Dendritic cell treated with granulocyte-macrophage colony-stimulating factor and Interleukin-4, amounts not matched to agents 40 ng/mL and 50 ng/mL, for 4 days (primary cell): ENCODE results near the gene ALDH2.
A peak's percentile ranks its signal among the peaks of the same experiment; 100 is the strongest.
"Not testable (repeated sequence)": the region's sequence is repeated elsewhere in the genome, so short reads cannot be mapped to it uniquely, and the experiment has no call there.

Source experiments
- H3K27ac Mint-ChIP-seq: one replicate; pipeline ENCODE4 v1.8.0; 2022; ENCODE audit warnings: mild to moderate bottlenecking, mixed read lengths
- H3K27me3 Mint-ChIP-seq: one replicate; pipeline ENCODE4 v1.8.0; 2022; ENCODE audit warnings: mild to moderate bottlenecking, mixed read lengths
- H3K36me3 Mint-ChIP-seq: one replicate; pipeline ENCODE4 v1.8.0; 2022; ENCODE audit warnings: low read depth, mixed read lengths
- H3K4me1 Mint-ChIP-seq: one replicate; pipeline ENCODE4 v1.8.0; 2022; ENCODE audit warnings: low read depth, mixed read lengths
- H3K4me3 Mint-ChIP-seq: one replicate; pipeline ENCODE4 v1.8.0; 2022; ENCODE audit warnings: mild to moderate bottlenecking, moderate library complexity, mixed read lengths
- H3K9me3 Mint-ChIP-seq: one replicate; pipeline ENCODE4 v1.8.0; 2022; ENCODE audit warnings: mixed read lengths
- intact Hi-C: fragments of 100-400 bp; cut with micrococcal nuclease; formaldehyde crosslinking; loops from one replicate; pipeline ENCODE4 v1.15.0; 2022

ALDH2 gene

GRCh38 chr12:111766608-111767361 is at the start of gene ALDH2:
Gene ALDH2 (plus strand): TSS chr12:111766933. CDS start chr12:111766983, 50 bp downstream.
- peak within 1 kb of the TSS; percentile 81 for H3K27ac Mint-ChIP-seq
- peaks cover 72% of the 10 kb centered on the region for H3K4me1 Mint-ChIP-seq
- H3K36me3 Mint-ChIP-seq, result peaks cover 9% of the 10 kb centered on the region
- intact Hi-C loops, result no loop called here
- no peaks in the 10 kb centered on the region for H3K27me3 Mint-ChIP-seq
- H3K4me3 Mint-ChIP-seq, result peak within 1 kb of the TSS; percentile 90
- H3K9me3 Mint-ChIP-seq, result no peaks in the 10 kb centered on the region

DNA sequence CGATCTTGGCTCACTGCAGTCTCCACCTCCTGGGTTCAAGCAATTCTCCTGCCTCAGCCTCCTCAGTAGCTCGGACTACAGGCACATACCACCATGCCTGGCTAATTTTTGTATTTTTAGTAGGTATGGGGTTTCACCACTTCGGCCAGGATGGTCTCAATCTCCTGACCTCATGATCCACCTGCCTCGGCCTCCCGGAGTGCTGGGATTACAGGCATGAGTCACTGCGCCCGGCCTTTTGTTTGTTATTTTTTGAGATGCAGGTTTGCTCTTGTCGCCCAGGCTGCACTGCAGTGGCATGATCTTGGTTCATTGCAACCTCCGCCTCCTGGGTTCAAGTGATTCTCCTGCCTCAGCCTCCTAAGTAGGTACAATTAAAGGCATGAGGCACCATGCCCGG is 47.4 kb upstream of the ALDH2 start:
- intact Hi-C loops, H3K27ac Mint-ChIP-seq, H3K4me1 Mint-ChIP-seq, H3K27me3 Mint-ChIP-seq, H3K4me3 Mint-ChIP-seq, H3K9me3 Mint-ChIP-seq: not testable (repeated sequence)
- peaks cover 85% of the 10 kb centered on the region for H3K36me3 Mint-ChIP-seq

DNA sequence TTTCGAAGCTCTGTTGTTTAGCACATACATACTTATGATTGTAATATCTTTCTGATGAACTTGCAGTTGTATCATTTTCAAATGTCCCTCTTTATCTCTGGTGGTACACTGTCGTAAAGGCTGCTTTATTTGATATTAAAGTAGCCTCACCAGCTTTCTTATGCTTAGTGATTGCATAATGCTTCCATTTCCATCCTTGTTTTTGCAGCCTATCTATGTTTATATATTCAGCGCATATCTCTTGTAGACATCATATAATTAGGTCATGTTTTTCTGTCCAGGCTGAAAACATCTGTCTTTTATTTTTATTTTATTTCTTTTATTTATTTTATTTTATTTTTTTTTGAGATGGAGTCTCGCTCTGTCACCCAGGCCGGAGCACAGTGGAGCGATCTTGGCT is 46.3 kb upstream of the ALDH2 start:
- H3K27me3 Mint-ChIP-seq, result no peaks in the 10 kb centered on the region
- H3K27ac Mint-ChIP-seq, result no peak overlapping the region
- H3K4me3 Mint-ChIP-seq, result no peak overlapping the region
- H3K36me3 Mint-ChIP-seq, result peaks cover 85% of the 10 kb centered on the region
- no peaks in the 10 kb centered on the region for H3K4me1 Mint-ChIP-seq
- intact Hi-C loops, result no loop called here
- no peaks in the 10 kb centered on the region for H3K9me3 Mint-ChIP-seq

- intact Hi-C loops, H3K9me3 Mint-ChIP-seq, H3K27me3 Mint-ChIP-seq, H3K4me3 Mint-ChIP-seq, H3K27ac Mint-ChIP-seq, H3K4me1 Mint-ChIP-seq: not testable (repeated sequence)
- H3K36me3 Mint-ChIP-seq, result peaks cover 80% of the 10 kb centered on the region
Measured at GRCh38 chr12:111723646-111724360, 42.9 kb upstream of the ALDH2 start.

GRCh38 chr12:111728795-111729194 is 37.9 kb upstream of the ALDH2 start:
- H3K36me3 Mint-ChIP-seq, result peaks cover 88% of the 10 kb centered on the region
- no peaks in the 10 kb centered on the region for H3K9me3 Mint-ChIP-seq
- intact Hi-C loops, result no loop called here
- H3K27me3 Mint-ChIP-seq, result no peaks in the 10 kb centered on the region
- no peaks in the 10 kb centered on the region for H3K4me1 Mint-ChIP-seq
- no peak overlapping the region for H3K27ac Mint-ChIP-seq
- no peak overlapping the region for H3K4me3 Mint-ChIP-seq

- no peak overlapping the region for H3K27ac Mint-ChIP-seq
- H3K4me1 Mint-ChIP-seq, result no peaks in the 10 kb centered on the region
- no peaks in the 10 kb centered on the region for H3K27me3 Mint-ChIP-seq
- no peak overlapping the region for H3K4me3 Mint-ChIP-seq
- H3K9me3 Mint-ChIP-seq, result no peaks in the 10 kb centered on the region
- intact Hi-C loops, result no loop called here
- peaks cover 88% of the 10 kb centered on the region for H3K36me3 Mint-ChIP-seq
Measured at GRCh38 chr12:111730420-111730819, 36.3 kb upstream of the ALDH2 start.

DNA sequence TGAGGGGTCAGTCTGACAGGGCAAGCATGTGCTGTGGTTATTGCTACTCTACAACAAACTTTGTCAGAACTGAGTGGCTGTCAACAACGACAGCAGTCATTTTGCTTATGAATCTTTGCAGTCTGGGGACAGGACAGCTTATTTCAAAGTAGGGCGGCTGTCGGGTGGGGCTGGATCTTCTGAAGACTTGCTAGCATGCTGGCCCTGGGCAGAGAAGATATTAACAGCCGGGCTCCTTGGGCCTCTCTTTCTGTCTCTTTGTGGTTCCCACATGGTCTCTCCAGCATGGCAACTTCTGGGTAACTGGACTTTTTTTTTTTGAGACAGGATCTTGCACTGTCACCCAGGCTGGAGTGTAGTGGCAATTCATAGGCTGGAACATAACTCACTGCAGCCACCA is 33.9 kb upstream of the ALDH2 start:
- H3K9me3 Mint-ChIP-seq, result no peaks in the 10 kb centered on the region
- no peak overlapping the region for H3K27ac Mint-ChIP-seq

DNA sequence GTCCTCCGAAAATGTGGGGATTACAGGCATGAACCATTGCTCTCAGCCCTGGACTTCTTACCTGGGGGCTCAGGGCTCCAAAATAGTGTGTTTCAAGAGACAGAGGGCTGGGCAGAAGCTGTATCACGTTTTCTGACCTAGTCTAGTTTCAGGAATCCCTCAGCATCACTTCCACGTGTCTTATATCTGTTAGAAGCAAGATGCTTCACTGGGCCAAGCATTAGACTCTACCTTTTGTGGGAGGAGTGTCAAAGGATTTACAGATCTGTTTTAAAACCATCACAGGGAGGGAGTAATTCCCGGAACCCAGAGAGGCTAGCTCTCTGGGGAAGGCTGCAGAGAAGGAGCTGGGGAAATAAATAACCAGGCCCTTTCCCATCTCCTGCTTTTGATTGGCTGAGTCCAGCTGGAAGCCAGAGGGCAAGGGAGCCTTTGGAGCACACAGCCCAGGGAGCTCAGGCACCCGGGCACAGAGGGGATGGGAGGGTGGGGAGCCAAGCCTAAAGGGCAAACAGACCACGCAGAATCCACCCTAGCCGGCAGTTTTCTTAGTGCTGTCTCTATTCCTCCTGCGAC is 33.3 kb upstream of the ALDH2 start:
- intact Hi-C loops, result no loop called here
- H3K36me3 Mint-ChIP-seq, result peaks cover 99% of the 10 kb centered on the region
- H3K27me3 Mint-ChIP-seq, result no peaks in the 10 kb centered on the region
- H3K4me3 Mint-ChIP-seq, result no peak overlapping the region
- H3K9me3 Mint-ChIP-seq, result no peaks in the 10 kb centered on the region
- H3K4me1 Mint-ChIP-seq, result no peaks in the 10 kb centered on the region
- H3K27ac Mint-ChIP-seq, result no peak overlapping the region

More for the DNA sequence above, 33.9 kb upstream of the ALDH2 start:
- intact Hi-C loops, result no loop called here
- peaks cover 99% of the 10 kb centered on the region for H3K36me3 Mint-ChIP-seq
- H3K4me1 Mint-ChIP-seq, result no peaks in the 10 kb centered on the region
- H3K4me3 Mint-ChIP-seq, result no peak overlapping the region
- H3K27me3 Mint-ChIP-seq, result no peaks in the 10 kb centered on the region

- intact Hi-C loops, H3K9me3 Mint-ChIP-seq, H3K27me3 Mint-ChIP-seq, H3K4me1 Mint-ChIP-seq, H3K4me3 Mint-ChIP-seq, H3K27ac Mint-ChIP-seq: not testable (repeated sequence)
- peaks cover 83% of the 10 kb centered on the region for H3K36me3 Mint-ChIP-seq
Measured at GRCh38 chr12:111739524-111739923, 27.2 kb upstream of the ALDH2 start.

DNA sequence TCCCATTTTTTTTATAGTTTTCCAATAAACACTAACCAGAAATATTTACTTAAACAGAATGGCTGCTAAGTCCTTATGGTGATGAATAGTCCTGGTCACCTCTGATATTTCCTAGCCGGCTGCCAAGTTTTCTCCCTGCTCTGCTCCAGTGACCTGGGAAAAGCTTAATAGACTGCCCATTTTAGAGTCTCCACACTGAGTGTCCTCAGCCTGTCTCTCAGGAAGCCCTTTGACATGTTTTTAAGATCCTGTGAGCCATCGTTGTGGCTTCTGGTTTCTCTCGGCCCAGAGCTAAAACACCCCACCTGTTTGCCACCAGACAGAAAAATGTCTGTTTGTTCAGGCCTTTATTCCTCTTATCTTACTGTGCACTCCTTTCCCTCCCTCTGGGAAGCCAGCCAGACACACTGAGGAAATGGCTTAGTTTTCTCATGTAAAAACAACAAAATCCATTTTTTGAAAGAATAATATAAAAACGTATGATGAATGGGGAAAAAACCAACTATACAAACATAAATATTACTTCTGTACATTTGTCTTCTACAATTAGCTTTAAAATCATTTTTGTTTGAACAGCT is 25.4 kb upstream of the ALDH2 start:
- H3K4me3 Mint-ChIP-seq, result no peak overlapping the region
- no peaks in the 10 kb centered on the region for H3K4me1 Mint-ChIP-seq
- H3K27me3 Mint-ChIP-seq, result no peaks in the 10 kb centered on the region
- peaks cover 83% of the 10 kb centered on the region for H3K36me3 Mint-ChIP-seq
- no peaks in the 10 kb centered on the region for H3K9me3 Mint-ChIP-seq
- intact Hi-C loops, result no loop called here
- H3K27ac Mint-ChIP-seq, result no peak overlapping the region

- Mint-ChIP-seq H3K4me3 (no peak overlapping the region), H3K9me3 (no peaks in the 10 kb centered on the region), H3K4me1 (no peaks in the 10 kb centered on the region), H3K27ac (no peak overlapping the region), H3K36me3 (peaks cover 83% of the 10 kb centered on the region), H3K27me3 (no peaks in the 10 kb centered on the region)
- intact Hi-C loops, result no loop called here
Measured at GRCh38 chr12:111745211-111745610, 21.5 kb upstream of the ALDH2 start.

- intact Hi-C loops, result no loop called here
- Mint-ChIP-seq H3K36me3 (peaks cover 87% of the 10 kb centered on the region), H3K4me3 (no peak overlapping the region), H3K9me3 (no peaks in the 10 kb centered on the region), H3K27me3 (no peaks in the 10 kb centered on the region), H3K4me1 (no peaks in the 10 kb centered on the region), H3K27ac (no peak overlapping the region)
Measured at GRCh38 chr12:111747333-111747732, 19.4 kb upstream of the ALDH2 start.

- no peak overlapping the region for H3K27ac Mint-ChIP-seq
- H3K9me3 Mint-ChIP-seq, result no peaks in the 10 kb centered on the region
- no peak overlapping the region for H3K4me3 Mint-ChIP-seq
- no peaks in the 10 kb centered on the region for H3K27me3 Mint-ChIP-seq
- H3K4me1 Mint-ChIP-seq, result no peaks in the 10 kb centered on the region
- intact Hi-C loops, result no loop called here
- peaks cover 89% of the 10 kb centered on the region for H3K36me3 Mint-ChIP-seq
Measured at GRCh38 chr12:111748151-111748672, 18.5 kb upstream of the ALDH2 start.

GRCh38 chr12:111748867-111749266 is 17.9 kb upstream of the ALDH2 start:
- H3K9me3 Mint-ChIP-seq, result no peaks in the 10 kb centered on the region
- peaks cover 93% of the 10 kb centered on the region for H3K36me3 Mint-ChIP-seq
- H3K4me1 Mint-ChIP-seq, result no peaks in the 10 kb centered on the region
- H3K4me3 Mint-ChIP-seq, result no peak overlapping the region
- no peak overlapping the region for H3K27ac Mint-ChIP-seq
- intact Hi-C loops, result no loop called here
- no peaks in the 10 kb centered on the region for H3K27me3 Mint-ChIP-seq
